H9 (cell line): ENCODE measurements around the gene BIK. TPM values are rescaled to one million over a fixed set of nuclear protein-coding genes. Genes with fewer than 3 reads are reported as not detected.

Source experiments
- DNase-seq: peaks from one replicate; pipeline ENCODE4 v3.0.0-alpha.2; 2017
- H2AFZ ChIP-seq: one replicate; pipeline ENCODE4 v1.6.1; 2013; ENCODE audit warnings: mild to moderate bottlenecking, low read length, control low read depth, moderate library complexity
- H2AK5ac ChIP-seq: 2 replicates; pipeline ENCODE4 v1.6.1; 2013; ENCODE audit warnings: low read length, control low read depth, mixed read lengths; ENCODE audit not compliant: insufficient read length
- H2BK120ac ChIP-seq: one replicate; pipeline ENCODE4 v1.6.1; 2013; ENCODE audit warnings: low read depth, mild to moderate bottlenecking, low read length, control low read depth, inconsistent platforms; ENCODE audit not compliant: poor library complexity, severe bottlenecking
- H2BK12ac ChIP-seq: 2 replicates; pipeline ENCODE4 v1.6.1; 2013; ENCODE audit warnings: low read length, control low read depth, mixed read lengths, low read depth; ENCODE audit not compliant: insufficient read length
- H2BK15ac ChIP-seq: 2 replicates; pipeline ENCODE4 v1.6.1; 2013; ENCODE audit warnings: low read depth, low read length, control low read depth
- H2BK20ac ChIP-seq: one replicate; pipeline ENCODE4 v1.6.1; 2013; ENCODE audit warnings: low read depth, mild to moderate bottlenecking, low read length, control low read depth, inconsistent platforms; ENCODE audit not compliant: poor library complexity, severe bottlenecking
- H2BK5ac ChIP-seq: 2 replicates; pipeline ENCODE4 v1.6.1; 2013; ENCODE audit warnings: low read length, control low read depth, mixed read lengths; ENCODE audit not compliant: insufficient read length
- H3K14ac ChIP-seq: 2 replicates; pipeline ENCODE4 v1.6.1; 2013; ENCODE audit warnings: low read length, control low read depth; ENCODE audit not compliant: insufficient read depth
- H3K18ac ChIP-seq: 2 replicates; pipeline ENCODE4 v1.6.1; 2013; ENCODE audit warnings: low read depth, mild to moderate bottlenecking, mixed read lengths, low read length, control low read depth; ENCODE audit not compliant: insufficient read length
- H3K23ac ChIP-seq: 2 replicates; pipeline ENCODE4 v1.6.1; 2013; ENCODE audit warnings: low read length, control low read depth, mixed read lengths, low read depth; ENCODE audit not compliant: insufficient read length
- H3K23me2 ChIP-seq: 2 replicates; pipeline ENCODE4 v1.6.1; 2013; ENCODE audit warnings: low read depth, mild to moderate bottlenecking, mixed read lengths, low read length, control low read depth; ENCODE audit not compliant: insufficient read length, poor library complexity, severe bottlenecking
- H3K27ac ChIP-seq: 2 replicates; pipeline ENCODE4 v1.5.1; 2013; ENCODE audit warnings: low read length, control low read depth, mixed read lengths, low read depth; ENCODE audit not compliant: insufficient read length
- H3K27me3 ChIP-seq: 2 replicates; pipeline ENCODE4 v1.6.1; 2013; ENCODE audit warnings: low read length, control low read depth, inconsistent platforms; ENCODE audit not compliant: insufficient read depth
- H3K4ac ChIP-seq: 2 replicates; pipeline ENCODE4 v1.6.1; 2013; ENCODE audit warnings: low read depth, mild to moderate bottlenecking, control low read depth, inconsistent platforms, low read length, moderate library complexity
- H3K4me1 ChIP-seq: 2 replicates; pipeline ENCODE4 v1.6.1; 2013; ENCODE audit warnings: low read length, control low read depth, inconsistent platforms; ENCODE audit not compliant: insufficient read depth
- H3K4me2 ChIP-seq: 2 replicates; pipeline ENCODE4 v1.6.1; 2013; ENCODE audit warnings: low read length, control low read depth, mixed read lengths; ENCODE audit not compliant: insufficient read length, insufficient read depth
- H3K56ac ChIP-seq: 2 replicates; pipeline ENCODE4 v1.6.1; 2013; ENCODE audit warnings: low read depth, mild to moderate bottlenecking, mixed read lengths, low read length, control low read depth; ENCODE audit not compliant: insufficient read length
- H3K79me1 ChIP-seq: 2 replicates; pipeline ENCODE4 v1.6.1; 2013; ENCODE audit warnings: low read depth, mild to moderate bottlenecking, moderate library complexity, low read length, control low read depth, inconsistent platforms; ENCODE audit not compliant: insufficient read depth, poor library complexity, severe bottlenecking
- H3K79me2 ChIP-seq: 2 replicates; pipeline ENCODE4 v1.6.1; 2013; ENCODE audit warnings: low read length, control low read depth, inconsistent platforms; ENCODE audit not compliant: insufficient read depth
- H3K9ac ChIP-seq: 2 replicates; pipeline ENCODE4 v1.6.1; 2013; ENCODE audit warnings: low read length, control low read depth, mixed read lengths; ENCODE audit not compliant: insufficient read length; ENCODE audit errors: extremely low read depth
- H3K9me3 ChIP-seq: one replicate; pipeline ENCODE4 v1.6.1; 2013; ENCODE audit warnings: low read depth, low read length, inconsistent platforms; ENCODE audit not compliant: control insufficient read depth
- H3T11ph ChIP-seq: one replicate; pipeline ENCODE4 v1.6.1; 2013; ENCODE audit warnings: mild to moderate bottlenecking, low read length, control low read depth, inconsistent platforms
- H4K20me1 ChIP-seq: one replicate; pipeline ENCODE4 v1.6.1; 2013; ENCODE audit not compliant: control insufficient read depth, insufficient read length, insufficient read depth
- H4K5ac ChIP-seq: 2 replicates; pipeline ENCODE4 v1.6.1; 2013; ENCODE audit warnings: low read depth, mild to moderate bottlenecking, mixed read lengths, low read length, control low read depth; ENCODE audit not compliant: insufficient read length
- H4K8ac ChIP-seq: replicated peaks from 2 replicates; pipeline ENCODE4 v1.6.1; 2013; ENCODE audit warnings: low read length, control low read depth, mixed read lengths, low read depth; ENCODE audit not compliant: insufficient read length
- H4K91ac ChIP-seq: 2 replicates; pipeline ENCODE4 v1.6.1; 2013; ENCODE audit warnings: low read depth, mild to moderate bottlenecking, moderate library complexity, mixed read lengths, low read length, control low read depth; ENCODE audit not compliant: insufficient read length
- H3K27ac Mint-ChIP-seq, 3 experiments: 2 replicates in 2 of 3; 3 replicates in 1 of 3; pipeline ENCODE4 v1.8.0; 2020 to 2021; ENCODE audit warnings: mixed read lengths in 3 of 3, mild to moderate bottlenecking in 1 of 3, moderate library complexity in 1 of 3
- H3K27me3 Mint-ChIP-seq: 2 replicates; pipeline ENCODE4 v1.8.0; 2021; ENCODE audit warnings: low read depth, mild to moderate bottlenecking, moderate library complexity, mixed read lengths
- H3K36me3 Mint-ChIP-seq, 3 experiments: 2 replicates in 2 of 3; 3 replicates in 1 of 3; pipeline ENCODE4 v1.8.0; 2020 to 2021; ENCODE audit warnings: low read depth in 3 of 3, mixed read lengths in 3 of 3; ENCODE audit not compliant: insufficient read depth in 1 of 3
- H3K4me1 Mint-ChIP-seq, 2 experiments: 2 replicates each; pipeline ENCODE4 v1.8.0; 2020; ENCODE audit warnings: mixed read lengths in 2 of 2
- H3K4me3 Mint-ChIP-seq, 2 experiments: 2 replicates in 1 of 2; 3 replicates in 1 of 2; pipeline ENCODE4 v1.8.0; 2020 to 2021; ENCODE audit warnings: mild to moderate bottlenecking in 2 of 2, mixed read lengths in 2 of 2, moderate library complexity in 1 of 2
- H3K9me3 Mint-ChIP-seq, 2 experiments: 2 replicates in 1 of 2; 3 replicates in 1 of 2; pipeline ENCODE4 v1.8.0; 2020; ENCODE audit warnings: mild to moderate bottlenecking in 2 of 2, mixed read lengths in 2 of 2, moderate library complexity in 1 of 2
- CTCF ChIP-seq: fragments of 200-600 bp; sonication (generic); conservative IDR thresholded peaks from 3 replicates; pipeline ENCODE4 v1.8.0; 2021; ENCODE audit warnings: antibody characterized with exemption, mild to moderate bottlenecking
- WGBS: extraction: QIAGEN DNeasy Blood & Tissue Kit; methylation state at CpG from one replicate; pipeline ENCODE4 v1.1.7; 2013; ENCODE audit warnings: missing lambda C conversion rate, low lambda C conversion rate, mixed read lengths; ENCODE audit not compliant: insufficient read length; ENCODE audit errors: extremely low coverage; 5-methylcytosine and 5-hydroxymethylcytosine counted together
- total RNA-seq: library from RNA; stranded (reverse); gene quantifications from 2 replicates; pipeline ENCODE4 v1.2.1, GENCODE V29; 2021

The BIK gene
- total RNA-seq, 1 experiment from 2014 or later = 8.3 TPM

GRCh38 chr22:43152357-43153071 lies 42.0 kb downstream of the BIK start:
- no peak overlapping the region for H3T11ph ChIP-seq
- no peak overlapping the region for H2BK120ac ChIP-seq
- Mint-ChIP-seq H3K27me3 (peaks cover 22% of the 10 kb centered on the region), H3K27ac (no peak overlapping the region), H3K4me1 (peaks cover 3 to 25% of the 10 kb centered on the region in 2 experiments), H3K36me3 (no peaks in the 10 kb centered on the region), H3K9me3 (no peaks in the 10 kb centered on the region), H3K4me3 (peak overlapping the region in 1 of 2 experiments; percentile 73; a peak in 4 of 5 replicates)
- peak overlapping the region; percentile 10; the same call in 1 of the 2 replicates for H3K14ac ChIP-seq
- H3K18ac ChIP-seq = no peak overlapping the region
- no peak overlapping the region for H3K4ac ChIP-seq
- H2BK20ac ChIP-seq = no peak overlapping the region
- H3K4me2 ChIP-seq = peak overlapping the region; percentile 50
- no peaks in the 10 kb centered on the region; the same call in 1 of the 2 replicates for H3K4me1 ChIP-seq
- no peaks in the 10 kb centered on the region for H3K9me3 ChIP-seq
- H3K56ac ChIP-seq = no peak overlapping the region
- H3K27ac ChIP-seq = no peak overlapping the region
- no peak overlapping the region for H2AFZ ChIP-seq
- H2BK15ac ChIP-seq = 0 out of 2 replicates have a peak overlapping the region, but pooled peaks have one; percentile 13
- no peaks in the 10 kb centered on the region for H4K20me1 ChIP-seq
- H4K8ac ChIP-seq = no peak overlapping the region
- no peak overlapping the region for H2BK12ac ChIP-seq
- no peak for TF ChIP-seq CTCF
- H4K91ac ChIP-seq = no peak overlapping the region
- H3K79me2 ChIP-seq = no peaks in the 10 kb centered on the region
- DNase-seq = no peak
- no peak overlapping the region for H4K5ac ChIP-seq
- no peaks in the 10 kb centered on the region; the same call in 1 of the 2 replicates for H3K27me3 ChIP-seq
- no peak overlapping the region for H2BK5ac ChIP-seq
- H2AK5ac ChIP-seq = no peak overlapping the region
- no peaks in the 10 kb centered on the region for H3K79me1 ChIP-seq
- no peaks in the 10 kb centered on the region for H3K23me2 ChIP-seq
- no peak overlapping the region for H3K9ac ChIP-seq
- no peak overlapping the region for H3K23ac ChIP-seq
- no CpG with 5 or more reads among the region's 22 CpGs for WGBS
